ENCODE measurements around the gene ELAC2.

Gene ELAC2

GRCh38 chr17:12966413-12966812, 51.4 kb downstream of the ELAC2 start:
- no peak for DNase-seq
- Histone ChIP-seq H3K27me3 (replicated peaks) (no peaks in the 10 kb centered on the region), H3K36me3 (replicated peaks) (no peaks in the 10 kb centered on the region), H3K4me3 (ENCODE audit: low read depth, low read length) (no peak overlapping the region), H3K27ac (no peak overlapping the region)
- in situ Hi-C loops (cut with HindIII; ENCODE audit: low pct_ligation_motif_present, low sequenced_read_pairs): no loop called here
- no peak for TF ChIP-seq CTCF (IDR thresholded peaks at IDR 0.05; ENCODE audit: low read depth, low read length, missing control alignments)

- H3K4me3 ChIP-seq (ENCODE audit: low read depth, low read length): no peak overlapping the region
- no peak for DNase-seq
- no peaks in the 10 kb centered on the region for H3K27me3 ChIP-seq (replicated peaks)
- no peaks in the 10 kb centered on the region for H3K36me3 ChIP-seq (replicated peaks)
- TF ChIP-seq CTCF (IDR thresholded peaks at IDR 0.05; ENCODE audit: low read depth, low read length, missing control alignments): no peak
- in situ Hi-C loops (cut with HindIII; ENCODE audit: low pct_ligation_motif_present, low sequenced_read_pairs): no loop called here
- H3K27ac ChIP-seq: no peak overlapping the region
Observed at GRCh38 chr17:12965988-12966387, 51.8 kb downstream of the ELAC2 start.

- H3K4me3 ChIP-seq (ENCODE audit: low read depth, low read length): no peak overlapping the region
- H3K27me3 ChIP-seq (replicated peaks): no peaks in the 10 kb centered on the region
- TF ChIP-seq CTCF (IDR thresholded peaks at IDR 0.05; ENCODE audit: low read depth, low read length, missing control alignments): no peak
- in situ Hi-C loops (cut with HindIII; ENCODE audit: low pct_ligation_motif_present, low sequenced_read_pairs): no loop called here
- H3K27ac ChIP-seq: no peak overlapping the region
- no peak for DNase-seq
- no peaks in the 10 kb centered on the region for H3K36me3 ChIP-seq (replicated peaks)
Observed at GRCh38 chr17:12964840-12965239, 53.0 kb downstream of the ELAC2 start.

GRCh38 chr17:12964162-12964561, 53.7 kb downstream of the ELAC2 start:
- no peaks in the 10 kb centered on the region for H3K36me3 ChIP-seq (replicated peaks)
- H3K27me3 ChIP-seq (replicated peaks): no peaks in the 10 kb centered on the region
- H3K4me3 ChIP-seq (ENCODE audit: low read depth, low read length): no peak overlapping the region
- in situ Hi-C loops (cut with HindIII; ENCODE audit: low pct_ligation_motif_present, low sequenced_read_pairs): no loop called here
- DNase-seq: no peak
- no peak overlapping the region for H3K27ac ChIP-seq
- TF ChIP-seq CTCF (IDR thresholded peaks at IDR 0.05; ENCODE audit: low read depth, low read length, missing control alignments): no peak

- Histone ChIP-seq H3K27ac (no peak overlapping the region), H3K36me3 (replicated peaks) (no peaks in the 10 kb centered on the region), H3K4me3 (ENCODE audit: low read depth, low read length) (no peak overlapping the region), H3K27me3 (replicated peaks) (no peaks in the 10 kb centered on the region)
- no peak for DNase-seq
- TF ChIP-seq CTCF (IDR thresholded peaks at IDR 0.05; ENCODE audit: low read depth, low read length, missing control alignments): no peak
- in situ Hi-C loops (cut with HindIII; ENCODE audit: low pct_ligation_motif_present, low sequenced_read_pairs): no loop called here
Observed at GRCh38 chr17:12963505-12963904, 54.3 kb downstream of the ELAC2 start.

- no peak for TF ChIP-seq CTCF (IDR thresholded peaks at IDR 0.05; ENCODE audit: low read depth, low read length, missing control alignments)
- in situ Hi-C loops (cut with HindIII; ENCODE audit: low pct_ligation_motif_present, low sequenced_read_pairs): no loop called here
- H3K4me3 ChIP-seq (ENCODE audit: low read depth, low read length): no peak overlapping the region
- DNase-seq: no peak
- no peak overlapping the region for H3K27ac ChIP-seq
- H3K36me3 ChIP-seq (replicated peaks): no peaks in the 10 kb centered on the region
- H3K27me3 ChIP-seq (replicated peaks): no peaks in the 10 kb centered on the region
Observed at GRCh38 chr17:12961655-12962054, 56.2 kb downstream of the ELAC2 start.
